Thoracic aorta (tissue), 2 donors: ENCODE data around the gene COL1A2. TPM values are rescaled to one million over a fixed set of nuclear protein-coding genes. Genes with fewer than 3 reads are reported as not detected.

ENCODE experiments used
- ATAC-seq: fragments of 150-250 bp; one replicate; pipeline ENCODE4 v1.8.0; 2017; ENCODE audit warnings: low read depth; ENCODE audit not compliant: insufficient number of reproducible peaks, low FRiP score
- DNase-seq: peaks from one replicate; pipeline ENCODE4 v3.0.0-alpha.2; 2020; ENCODE audit warnings: low spot score
- H3K27ac ChIP-seq, 2 donors: fragments of 200-600 bp; sonication (generic); 1 replicate in 1 of 2; 2 replicates in 1 of 2; pipeline ENCODE4 v1.5.1; 2016; ENCODE audit warnings: mild to moderate bottlenecking in 2 of 2, moderate library complexity in 2 of 2
- H3K27me3 ChIP-seq: fragments of 200-600 bp; sonication (generic); replicated peaks from 2 replicates; pipeline ENCODE4 v1.6.0; 2016; ENCODE audit warnings: mild to moderate bottlenecking; ENCODE audit not compliant: insufficient read depth
- H3K36me3 ChIP-seq: fragments of 200-600 bp; sonication (generic); one replicate; pipeline ENCODE4 v1.5.1; 2016
- H3K4me1 ChIP-seq, 2 donors: fragments of 200-600 bp; sonication (generic); 1 replicate in 1 of 2; 2 replicates in 1 of 2; pipeline versions ENCODE4 v1.5.1 to v1.6.0; 2016; ENCODE audit warnings: low read depth in 2 of 2, mild to moderate bottlenecking in 1 of 2; ENCODE audit not compliant: control insufficient read depth in 1 of 2
- H3K4me3 ChIP-seq: fragments of 200-600 bp; sonication (generic); 2 replicates; pipeline ENCODE4 v1.5.1; 2016; ENCODE audit warnings: mild to moderate bottlenecking
- H3K9me3 ChIP-seq: fragments of 200-600 bp; sonication (generic); 2 replicates; pipeline ENCODE4 v1.5.1; 2016
- CTCF ChIP-seq: fragments of 200-600 bp; sonication (generic); IDR thresholded peaks from one replicate; pipeline ENCODE4 v1.5.1; 2019; ENCODE audit warnings: antibody characterized with exemption
- total RNA-seq, 2 donors: library from RNA; depleted of rRNA; stranded (reverse); fragments of >200 nt; gene quantifications; one replicate each; pipeline versions ENCODE4 v1.1.0 to v1.2.3, GENCODE V29; 2016

The COL1A2 gene
- total RNA-seq, 2 donors from 2014 or later: 1,117 to 1,356 TPM

- H3K27ac ChIP-seq: peak overlapping the region; percentile 23 to 48
- peaks cover 3 to 43% of the 10 kb centered on the region in 2 donors for H3K4me1 ChIP-seq
- no peak overlapping the region for H3K4me3 ChIP-seq
- ATAC-seq: no peak
- TF ChIP-seq CTCF: no peak
- peaks cover 82% of the 10 kb centered on the region for H3K36me3 ChIP-seq
- no peaks in the 10 kb centered on the region for H3K27me3 ChIP-seq
- no peak for DNase-seq
- H3K9me3 ChIP-seq: no peaks in the 10 kb centered on the region
Measured at GRCh38 chr7:94417901-94418300, 23.2 kb downstream of the COL1A2 start.

GRCh38 chr7:94418851-94419250, 24.2 kb downstream of the COL1A2 start:
- H3K27me3 ChIP-seq: no peaks in the 10 kb centered on the region
- peaks cover 3 to 43% of the 10 kb centered on the region in 2 donors for H3K4me1 ChIP-seq
- DNase-seq (no peak), ATAC-seq (no peak)
- H3K4me3 ChIP-seq: no peak overlapping the region
- H3K27ac ChIP-seq: peak overlapping the region; percentile 25 to 48
- H3K9me3 ChIP-seq: no peaks in the 10 kb centered on the region
- peaks cover 82% of the 10 kb centered on the region for H3K36me3 ChIP-seq
- TF ChIP-seq CTCF: no peak

- Histone ChIP-seq H3K9me3 (no peaks in the 10 kb centered on the region), H3K4me1 (peaks cover 3 to 33% of the 10 kb centered on the region in 2 donors), H3K27ac (peak overlapping the region; percentile 16 to 48), H3K27me3 (no peaks in the 10 kb centered on the region), H3K36me3 (peaks cover 93% of the 10 kb centered on the region), H3K4me3 (no peak overlapping the region)
- DNase-seq (no peak), ATAC-seq (no peak)
- TF ChIP-seq CTCF: no peak
Measured at GRCh38 chr7:94420328-94420727, 25.6 kb downstream of the COL1A2 start.

- H3K36me3 ChIP-seq: peaks cover 95% of the 10 kb centered on the region
- H3K4me3 ChIP-seq: no peak overlapping the region
- ATAC-seq (no peak), DNase-seq (no peak)
- peak overlapping the region; percentile 44 to 53 for H3K27ac ChIP-seq
- no peaks in the 10 kb centered on the region for H3K27me3 ChIP-seq
- no peak for TF ChIP-seq CTCF
- H3K9me3 ChIP-seq: no peaks in the 10 kb centered on the region
- H3K4me1 ChIP-seq: peaks cover 3 to 35% of the 10 kb centered on the region in 2 donors
Measured at GRCh38 chr7:94421681-94422080, 27.0 kb downstream of the COL1A2 start.

DNA sequence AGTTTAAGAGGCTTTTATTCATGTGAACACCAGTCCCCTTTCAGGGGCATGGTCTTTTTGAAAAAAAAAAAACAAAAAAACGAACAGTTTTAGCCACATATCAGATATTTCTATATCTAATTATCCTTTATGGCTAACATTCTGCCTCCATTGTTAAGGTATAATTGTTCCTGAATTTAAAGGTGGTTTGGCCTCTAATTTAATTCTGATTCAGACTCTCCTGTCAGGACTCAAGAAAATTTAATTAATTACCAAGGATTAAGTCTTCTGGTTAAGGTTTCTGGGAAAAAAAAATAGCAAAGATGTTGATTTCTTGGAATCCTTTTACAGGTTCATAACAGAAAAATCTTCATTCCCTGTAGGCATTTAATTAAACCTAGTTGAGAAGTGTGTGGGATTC, 27.4 kb downstream of the COL1A2 start:
- TF ChIP-seq CTCF: no peak
- ATAC-seq (no peak), DNase-seq (no peak)
- Histone ChIP-seq H3K27me3 (no peaks in the 10 kb centered on the region), H3K9me3 (no peaks in the 10 kb centered on the region), H3K4me3 (no peak overlapping the region), H3K4me1 (peaks cover 3 to 35% of the 10 kb centered on the region in 2 donors), H3K27ac (peak overlapping the region; percentile 44 to 53), H3K36me3 (peaks cover 95% of the 10 kb centered on the region)
